Transverse colon (tissue), 4 donors: Measurements from ENCODE around the gene SMDT1. TPM values are rescaled to one million over a fixed set of nuclear protein-coding genes. Genes with fewer than 3 reads are reported as not detected.
"Not testable (repeated sequence)": the region's sequence is repeated elsewhere in the genome, so short reads cannot be mapped to it uniquely, and the experiment has no call there.

ENCODE experiments used
- DNase-seq: peaks from one replicate; pipeline ENCODE4 v3.0.0-alpha.2; 2019
- H3K27ac ChIP-seq, 4 donors: fragments of 200-600 bp; sonication (generic); 2 replicates each; pipeline ENCODE4 v1.5.1; 2016 to 2018; ENCODE audit warnings: inconsistent platforms in 4 of 4
- H3K27me3 ChIP-seq: fragments of 200-600 bp; sonication (generic); 2 replicates; pipeline ENCODE4 v1.5.1; 2017; ENCODE audit warnings: inconsistent platforms
- H3K36me3 ChIP-seq, 4 donors: fragments of 200-600 bp; sonication (generic); 2 replicates each; pipeline ENCODE4 v1.5.1; 2017 to 2019; ENCODE audit warnings: inconsistent platforms in 4 of 4
- H3K4me1 ChIP-seq, 4 donors: fragments of 200-600 bp; sonication (generic); 2 replicates each; pipeline ENCODE4 v1.5.1; 2017 to 2020; ENCODE audit warnings: inconsistent platforms in 4 of 4
- H3K4me3 ChIP-seq, 4 donors: fragments of 200-600 bp; sonication (generic); 1 replicate in 1 of 4; 2 replicates in 3 of 4; pipeline versions ENCODE4 v1.5.1 to v1.6.1; 2017 to 2019; ENCODE audit warnings: inconsistent platforms in 4 of 4
- H3K9me3 ChIP-seq, 2 donors: fragments of 200-600 bp; sonication (generic); 2 replicates each; pipeline ENCODE4 v1.5.1; 2017 to 2019; ENCODE audit warnings: inconsistent platforms in 2 of 2
- EP300 ChIP-seq: sonication (generic); formaldehyde crosslinking; IDR thresholded peaks from one replicate; pipeline ENCODE4 v1.6.1; 2017; ENCODE audit warnings: antibody characterized with exemption, low read depth
- POLR2A ChIP-seq: fragments of 450-650 bp; IDR thresholded peaks from one replicate; pipeline ENCODE4 v1.6.1; 2016; ENCODE audit warnings: antibody characterized with exemption, mild to moderate bottlenecking, moderate library complexity
- POLR2AphosphoS5 ChIP-seq, 3 donors: sonication (generic); formaldehyde crosslinking; IDR thresholded peaks; one replicate each; pipeline ENCODE4 v1.6.1; 2016; ENCODE audit warnings: antibody characterized with exemption in 3 of 3
- WGBS, 2 donors: methylation state at CpG; one replicate each; pipeline ENCODE4 v1.1.5; 2018; ENCODE audit warnings: low coverage in 1 of 2; 5-methylcytosine and 5-hydroxymethylcytosine counted together
- in situ Hi-C, 4 donors: fragments of 200-750 bp; cut with MboI; loops; one replicate each; pipeline versions ENCODE4 v1.15.0 to v1.15.1; 2017; ENCODE audit warnings: low sequenced_read_pairs in 3 of 4, low pct_ligation_motif_present in 1 of 4, low pct_unique_long_range_greater_than_20kb in 1 of 4
- intact Hi-C: fragments of 100-400 bp; cut with DNase I; formaldehyde crosslinking; loops from one replicate; pipeline ENCODE4 v1.15.1; 2023; ENCODE audit warnings: low total_unique reads
- total RNA-seq, 4 donors: library from RNA; depleted of rRNA; stranded (reverse); fragments of >200 nt; gene quantifications; one replicate each; pipeline ENCODE4 v1.1.0, GENCODE V29; 2016
- TF ChIP-seq, protein P1 (sequence below), 5 experiments: fragments of 200-600 bp in 3 of 5; fragments of 450-650 bp in 2 of 5; sonication (generic) in 3 of 5; IDR thresholded peaks; 1 replicate in 2 of 5; 2 replicates in 3 of 5; pipeline ENCODE4 v1.5.1; 2016 to 2017; ENCODE audit warnings: antibody characterized with exemption in 5 of 5, inconsistent platforms in 3 of 5, mild to moderate bottlenecking in 2 of 5, moderate library complexity in 1 of 5

Gene SMDT1
- total RNA-seq, 4 donors from 2014 or later = 4.8 to 44.9 (median 18.8) TPM

DNA sequence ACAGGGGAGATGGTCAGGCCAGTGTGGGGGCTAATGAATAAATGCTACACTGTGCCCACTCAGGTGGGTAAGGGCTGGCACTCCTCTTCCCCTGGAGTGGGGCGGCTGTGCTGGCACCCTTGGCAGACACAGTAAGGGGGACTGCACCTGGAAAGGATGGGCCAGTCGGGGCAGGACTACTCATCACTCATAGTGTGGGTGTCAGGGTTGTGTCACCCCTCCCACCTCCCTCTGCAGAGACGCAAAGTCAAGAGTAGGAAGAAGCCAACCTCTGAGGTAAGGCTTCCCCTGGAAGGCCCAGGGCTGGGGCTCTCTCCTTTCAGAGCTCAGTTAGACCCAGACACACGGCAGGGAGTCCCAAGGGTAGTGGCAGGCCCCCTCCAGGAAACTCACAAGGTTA is 44.0 kb downstream of the SMDT1 start:
- WGBS, 2 donors = no CpG with 5 or more reads among the region's 4 CpGs
- in situ Hi-C loops, H3K4me3 ChIP-seq, H3K27ac ChIP-seq, H3K9me3 ChIP-seq, DNase-seq, H3K36me3 ChIP-seq, intact Hi-C loops, H3K27me3 ChIP-seq: not testable (repeated sequence)
- peaks cover 0 to 14% (median 11%) of the 10 kb centered on the region in 4 donors for H3K4me1 ChIP-seq

DNA sequence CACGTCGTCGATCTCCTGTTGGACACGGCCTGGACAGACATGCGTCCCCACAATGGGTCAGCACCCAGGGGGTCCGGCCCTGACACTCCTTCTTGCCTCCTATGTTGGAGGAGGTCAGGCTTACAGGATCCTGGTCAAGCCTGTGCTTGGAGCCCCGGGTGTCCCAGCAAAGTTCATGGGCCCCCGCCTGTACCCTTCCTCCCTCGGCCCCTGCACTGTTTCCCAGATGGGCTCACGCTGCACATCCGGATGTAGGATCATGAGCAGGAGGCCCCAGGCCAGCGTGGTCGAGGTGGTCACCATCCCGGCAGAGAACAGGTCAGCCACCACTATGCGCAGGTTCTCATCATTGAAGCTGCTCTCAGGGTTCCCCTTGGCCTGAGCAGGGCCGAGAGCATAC is 48.1 kb downstream of the SMDT1 start:
- TF ChIP-seq, protein P1, sequence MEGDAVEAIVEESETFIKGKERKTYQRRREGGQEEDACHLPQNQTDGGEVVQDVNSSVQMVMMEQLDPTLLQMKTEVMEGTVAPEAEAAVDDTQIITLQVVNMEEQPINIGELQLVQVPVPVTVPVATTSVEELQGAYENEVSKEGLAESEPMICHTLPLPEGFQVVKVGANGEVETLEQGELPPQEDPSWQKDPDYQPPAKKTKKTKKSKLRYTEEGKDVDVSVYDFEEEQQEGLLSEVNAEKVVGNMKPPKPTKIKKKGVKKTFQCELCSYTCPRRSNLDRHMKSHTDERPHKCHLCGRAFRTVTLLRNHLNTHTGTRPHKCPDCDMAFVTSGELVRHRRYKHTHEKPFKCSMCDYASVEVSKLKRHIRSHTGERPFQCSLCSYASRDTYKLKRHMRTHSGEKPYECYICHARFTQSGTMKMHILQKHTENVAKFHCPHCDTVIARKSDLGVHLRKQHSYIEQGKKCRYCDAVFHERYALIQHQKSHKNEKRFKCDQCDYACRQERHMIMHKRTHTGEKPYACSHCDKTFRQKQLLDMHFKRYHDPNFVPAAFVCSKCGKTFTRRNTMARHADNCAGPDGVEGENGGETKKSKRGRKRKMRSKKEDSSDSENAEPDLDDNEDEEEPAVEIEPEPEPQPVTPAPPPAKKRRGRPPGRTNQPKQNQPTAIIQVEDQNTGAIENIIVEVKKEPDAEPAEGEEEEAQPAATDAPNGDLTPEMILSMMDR (IDR thresholded peaks at IDR 0.05) = no peak
- TF ChIP-seq POLR2A = no peak
- no peak for TF ChIP-seq POLR2AphosphoS5 (IDR thresholded peaks at IDR 0.05)
- no peak for TF ChIP-seq EP300
- no peaks in the 10 kb centered on the region for H3K9me3 ChIP-seq
- H3K27ac ChIP-seq = no peak overlapping the region
- in situ Hi-C loops = no loop called here
- peaks cover 0 to 7% (median 2%) of the 10 kb centered on the region in 4 donors for H3K4me1 ChIP-seq
- no peaks in the 10 kb centered on the region for H3K27me3 ChIP-seq
- intact Hi-C loops = no loop called here
- WGBS, 2 donors = 84% methylated on average over 16 of the region's 16 CpGs; no CpG with 5 or more reads in 1 of the 2 donors
- DNase-seq = no peak
- no peak overlapping the region for H3K4me3 ChIP-seq
- H3K36me3 ChIP-seq = no peaks in the 10 kb centered on the region

DNA sequence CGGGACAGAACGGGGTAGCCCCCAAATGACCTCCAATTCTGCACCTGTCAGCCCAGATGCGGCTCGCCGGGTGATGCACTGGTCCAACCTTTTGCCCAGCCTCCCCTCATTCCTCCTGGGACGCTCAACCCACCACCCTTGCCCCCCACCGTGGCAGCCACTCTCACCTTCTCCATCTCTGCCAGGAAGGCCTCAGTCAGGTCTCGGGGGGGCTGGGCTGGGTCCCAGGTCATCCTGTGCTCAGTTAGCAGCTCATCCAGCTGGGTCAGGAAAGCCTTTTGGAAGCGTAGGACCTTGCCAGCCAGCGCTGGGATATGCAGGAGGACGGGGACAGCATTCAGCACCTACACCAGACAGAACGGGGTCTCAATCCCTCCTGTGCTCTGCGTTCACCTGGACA is 48.5 kb downstream of the SMDT1 start:
- H3K4me3 ChIP-seq, H3K27me3 ChIP-seq, H3K4me1 ChIP-seq, intact Hi-C loops, in situ Hi-C loops, H3K27ac ChIP-seq, H3K9me3 ChIP-seq, DNase-seq, H3K36me3 ChIP-seq: not testable (repeated sequence)
- 83% methylated on average over 9 of the region's 13 CpGs; no CpG with 5 or more reads in 1 of the 2 donors for WGBS, 2 donors

DNA sequence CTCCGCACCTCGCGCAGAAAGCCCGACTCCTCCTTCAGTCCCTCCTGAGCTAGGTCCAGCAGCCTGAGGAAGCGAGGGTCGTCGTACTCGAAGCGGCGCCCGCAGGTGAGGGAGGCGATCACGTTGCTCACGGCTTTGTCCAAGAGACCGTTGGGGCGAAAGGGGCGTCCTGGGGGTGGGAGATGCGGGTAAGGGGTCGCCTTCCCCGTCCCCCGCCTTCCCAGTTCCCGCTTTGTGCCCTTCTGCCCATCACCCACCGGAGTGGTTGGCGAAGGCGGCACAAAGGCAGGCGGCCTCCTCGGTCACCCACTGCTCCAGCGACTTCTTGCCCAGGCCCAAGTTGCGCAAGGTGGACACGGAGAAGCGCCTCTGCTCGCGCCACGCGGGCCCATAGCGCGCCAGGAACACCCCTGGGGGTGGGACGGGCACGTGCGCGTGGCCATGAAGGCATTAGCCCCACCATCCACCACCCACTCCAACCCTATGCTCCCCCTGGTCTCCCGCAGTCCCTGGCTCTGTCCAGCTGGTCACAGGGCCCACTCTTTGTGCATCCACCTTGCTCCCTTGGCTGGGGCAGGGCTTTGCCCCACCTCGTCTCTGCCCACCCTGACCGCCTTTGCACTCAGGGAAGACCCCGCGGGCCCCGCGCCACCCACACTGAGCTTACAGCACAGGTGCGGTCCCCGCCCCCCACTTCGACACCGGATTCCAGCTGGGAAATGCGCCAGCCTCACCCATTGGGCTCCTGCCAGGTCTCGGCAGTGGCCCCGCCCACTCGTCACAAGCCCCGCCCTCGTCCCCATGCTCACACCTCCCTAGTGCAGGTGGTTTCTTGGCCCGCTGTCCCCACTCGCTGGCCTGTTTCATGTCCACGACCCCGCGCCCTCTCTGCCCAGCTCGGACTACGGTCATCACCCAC is 49.5 kb downstream of the SMDT1 start:
- in situ Hi-C loops, H3K4me3 ChIP-seq, H3K27ac ChIP-seq, H3K27me3 ChIP-seq, H3K4me1 ChIP-seq, intact Hi-C loops, H3K9me3 ChIP-seq, H3K36me3 ChIP-seq: not testable (repeated sequence)
- peak; percentile 77 for DNase-seq
- 80% methylated on average over 65 of the region's 65 CpGs; no CpG with 5 or more reads in 1 of the 2 donors for WGBS, 2 donors

DNA sequence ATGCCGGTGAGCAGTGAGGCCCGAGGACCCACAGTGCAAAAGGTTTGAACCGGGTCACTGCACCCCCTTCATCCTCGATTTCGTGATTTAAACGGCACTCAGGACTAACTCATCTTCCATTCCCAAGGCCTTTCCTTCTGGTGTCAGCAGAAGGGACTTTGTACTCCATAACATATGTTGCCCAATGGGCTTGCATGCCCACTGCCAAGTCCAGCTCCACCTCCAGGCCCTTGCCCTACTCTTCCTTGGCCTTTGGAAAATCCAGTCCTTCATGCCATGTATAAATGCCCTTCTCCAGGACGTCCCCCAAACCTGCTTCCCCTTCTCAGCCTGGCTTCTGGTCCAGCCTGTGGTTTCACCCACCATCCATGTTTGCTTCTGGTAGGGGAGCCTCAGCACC is 50.7 kb downstream of the SMDT1 start:
- H3K27ac ChIP-seq, H3K36me3 ChIP-seq, intact Hi-C loops, in situ Hi-C loops, DNase-seq, H3K4me1 ChIP-seq, H3K4me3 ChIP-seq, H3K27me3 ChIP-seq, H3K9me3 ChIP-seq: not testable (repeated sequence)
- WGBS, 2 donors = 0% methylated on average over 1 of the region's 7 CpGs; no CpG with 5 or more reads in 1 of the 2 donors

DNA sequence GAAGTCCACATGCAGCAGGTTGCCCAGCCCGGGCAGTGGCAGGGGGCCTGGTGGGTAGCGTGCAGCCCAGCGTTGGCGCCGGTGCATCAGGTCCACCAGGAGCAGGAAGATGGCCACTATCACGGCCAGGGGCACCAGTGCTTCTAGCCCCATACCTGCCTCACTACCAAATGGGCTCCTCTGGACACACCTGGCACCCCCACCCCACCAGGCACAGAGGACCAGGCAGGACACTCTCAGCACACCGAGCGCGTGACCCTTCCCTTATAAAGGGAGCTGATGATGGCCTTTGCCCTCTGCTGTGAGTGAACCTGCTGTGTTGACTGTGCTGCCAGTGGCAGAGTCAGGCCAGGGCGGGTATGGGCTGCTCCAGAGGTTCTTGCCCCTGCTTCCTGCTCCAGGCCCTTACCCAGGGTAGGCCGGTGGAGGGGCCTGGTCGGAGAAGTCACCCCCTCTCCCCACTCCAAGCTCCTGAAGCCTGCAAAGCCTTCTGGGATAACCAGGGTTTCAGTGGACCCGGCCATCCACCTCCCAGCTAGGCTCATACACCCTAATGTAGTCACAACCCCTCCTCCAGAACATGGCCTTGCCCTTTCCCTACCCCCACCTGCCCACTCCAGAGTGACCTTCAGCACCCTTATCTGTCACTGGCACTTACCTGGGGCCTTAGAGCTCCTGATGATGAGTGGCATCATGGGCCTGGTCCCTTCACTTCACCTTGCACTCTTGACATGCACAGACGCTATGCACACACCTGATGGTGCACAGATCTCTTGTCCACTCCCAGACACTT is 51.3 kb downstream of the SMDT1 start, which contains the start of gene CYP2D6:
Gene CYP2D6, minus strand, starts transcription at position 172 of the 793 bp plus-strand sequence. Its CDS starts 19 bp downstream, at position 153.
- H3K4me3 ChIP-seq, H3K27ac ChIP-seq, H3K4me1 ChIP-seq, H3K36me3 ChIP-seq, H3K9me3 ChIP-seq, in situ Hi-C loops, H3K27me3 ChIP-seq, intact Hi-C loops: not testable (repeated sequence)
- peak; percentile 37 for DNase-seq
- 82% methylated on average over 14 of the region's 14 CpGs; no CpG with 5 or more reads in 1 of the 2 donors for WGBS, 2 donors
